Measurements from ENCODE around the gene TSHZ2. TPM values are rescaled to one million over a fixed set of nuclear protein-coding genes. Genes with fewer than 3 reads are reported as not detected.
A peak's percentile ranks its signal among the peaks of the same experiment; 100 is the strongest.
"Not testable (repeated sequence)": the region's sequence is repeated elsewhere in the genome, so short reads cannot be mapped to it uniquely, and the experiment has no call there.

Gene TSHZ2
- total RNA-seq, 1 donor from 2014 or later: 10.3 TPM

DNA sequence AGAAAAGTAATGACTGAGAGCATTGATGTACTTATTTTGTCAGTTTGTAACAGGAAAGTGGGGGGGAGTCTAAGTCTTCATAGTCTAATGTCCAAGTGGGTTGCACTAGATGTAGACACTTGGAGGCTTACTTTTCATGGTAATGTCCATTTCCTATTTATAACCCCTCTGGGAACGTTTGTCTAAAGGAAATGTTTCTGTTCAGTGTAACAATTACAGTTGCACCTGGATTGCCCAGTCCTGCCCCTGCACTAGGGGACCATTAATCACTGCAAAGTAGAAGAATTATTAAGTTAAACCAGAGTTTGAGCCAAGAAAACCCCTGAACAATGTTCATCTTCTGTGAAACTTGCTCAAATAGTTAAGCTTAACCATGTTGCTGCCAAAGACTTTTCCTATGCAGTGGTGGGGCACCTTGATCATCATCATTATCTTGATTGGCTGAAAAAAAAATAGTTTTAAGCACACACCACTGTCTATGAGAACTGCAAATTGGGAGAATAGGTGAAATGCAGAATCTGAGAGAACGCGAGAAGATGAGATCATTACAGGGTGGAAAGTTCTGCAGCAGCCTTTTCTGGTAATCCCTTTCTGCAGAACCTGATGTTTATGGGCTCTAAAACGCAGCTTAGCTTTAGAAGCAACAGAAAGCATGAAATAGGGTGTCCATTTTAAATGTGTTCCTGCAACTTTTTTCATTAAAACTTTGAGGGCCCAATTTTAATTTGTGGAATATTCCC lies 515.5 kb downstream of the TSHZ2 start:
- ATAC-seq: no peak

DNA sequence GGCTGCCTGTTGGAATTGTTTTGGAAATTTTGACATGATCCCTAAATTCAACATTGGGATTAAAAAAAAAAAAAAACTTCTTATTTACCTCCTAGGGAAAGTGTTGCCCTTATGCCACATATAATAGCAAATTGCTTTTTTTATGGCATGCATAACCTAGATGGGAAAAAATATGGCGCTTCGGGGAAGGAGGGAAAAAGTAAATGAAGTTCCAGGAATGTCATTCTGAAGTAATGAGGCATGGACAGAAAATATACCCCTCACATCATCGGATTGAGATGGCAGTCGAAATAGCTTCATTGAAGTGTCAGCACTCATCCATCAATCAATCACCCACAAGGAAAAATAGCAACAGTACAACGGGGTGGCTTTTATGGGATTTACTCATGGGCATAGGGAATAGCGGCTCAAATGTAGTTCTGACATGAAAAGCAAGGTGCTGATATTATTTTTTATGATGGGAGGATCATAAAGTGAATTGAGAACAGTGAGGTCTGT lies 516.7 kb downstream of the TSHZ2 start:
- no peak for ATAC-seq

DNA sequence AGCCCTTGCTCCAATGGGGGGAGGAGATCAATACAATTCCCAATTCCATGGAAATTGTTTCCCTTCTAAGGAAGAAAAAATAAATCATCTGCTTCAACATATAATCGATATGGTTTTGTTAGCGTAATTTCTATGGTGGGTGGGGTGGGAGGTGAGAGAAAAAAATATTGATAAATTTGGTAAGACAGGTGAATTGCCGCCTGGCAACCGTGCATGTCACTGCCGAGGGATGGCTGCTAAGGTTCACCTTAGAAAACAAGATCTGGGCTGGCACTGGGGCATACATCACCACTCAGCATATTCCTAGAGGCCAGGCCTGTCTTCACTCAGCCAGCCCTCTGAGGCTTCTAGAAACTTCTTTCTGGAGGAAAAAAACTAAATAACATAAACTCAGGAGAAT lies 517.4 kb downstream of the TSHZ2 start:
- no peak for ATAC-seq

DNA sequence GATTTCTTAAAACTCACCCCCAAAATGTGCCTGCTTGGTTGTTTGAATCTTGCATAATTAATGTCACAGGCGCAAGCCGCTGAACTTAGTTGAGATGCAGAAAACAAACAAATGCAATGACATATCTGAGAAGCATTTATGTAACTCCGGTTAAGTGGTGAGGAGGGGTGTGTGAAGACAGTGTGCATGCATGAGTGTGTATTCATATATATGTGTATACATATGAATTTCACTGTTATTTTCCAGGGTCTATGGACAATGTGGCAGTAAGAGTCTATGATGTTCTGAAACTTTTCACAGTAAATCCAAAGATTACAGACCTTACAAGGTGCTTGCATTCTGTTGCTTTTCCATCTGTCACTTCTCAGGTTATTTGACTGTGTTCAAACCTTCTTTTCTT lies 518.5 kb downstream of the TSHZ2 start:
- no peak for ATAC-seq

DNA sequence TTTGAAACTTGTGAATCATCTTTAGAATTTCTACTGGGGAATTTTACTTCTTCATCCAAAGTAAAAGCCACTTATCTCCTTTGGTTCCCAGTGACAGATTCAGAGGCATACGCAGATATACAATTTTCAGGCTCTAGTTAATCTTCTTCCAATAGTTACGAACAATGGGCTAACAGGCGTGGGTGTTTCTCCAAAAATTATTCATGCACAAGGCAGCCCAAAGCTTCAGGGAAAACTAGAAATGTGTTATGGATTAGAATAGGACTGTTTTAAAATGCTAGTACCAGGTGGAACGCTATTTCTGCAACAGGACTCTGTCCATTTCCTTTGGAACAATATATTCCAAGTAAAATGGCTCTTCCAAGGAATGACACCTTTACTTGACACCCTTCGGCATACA lies 519.3 kb downstream of the TSHZ2 start:
- ATAC-seq: no peak

DNA sequence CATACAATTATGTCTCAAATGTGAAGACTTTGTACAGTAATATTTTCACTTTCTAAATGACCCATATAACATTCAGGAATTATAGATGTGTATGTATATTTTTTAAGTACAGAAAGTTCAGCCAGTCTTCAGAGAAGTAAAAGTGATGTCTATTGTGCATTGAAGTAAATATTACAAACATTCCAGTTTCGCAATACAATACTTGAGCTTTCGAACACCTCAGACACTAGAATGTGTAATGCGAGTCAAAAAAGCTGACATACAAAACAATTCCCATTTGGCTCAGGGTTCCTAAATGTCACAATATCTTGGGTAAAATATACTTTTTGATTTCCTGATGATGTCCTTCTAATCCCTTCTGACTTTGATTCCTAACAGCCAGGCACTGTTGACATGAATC lies 520.1 kb downstream of the TSHZ2 start:
- ATAC-seq: no peak

DNA sequence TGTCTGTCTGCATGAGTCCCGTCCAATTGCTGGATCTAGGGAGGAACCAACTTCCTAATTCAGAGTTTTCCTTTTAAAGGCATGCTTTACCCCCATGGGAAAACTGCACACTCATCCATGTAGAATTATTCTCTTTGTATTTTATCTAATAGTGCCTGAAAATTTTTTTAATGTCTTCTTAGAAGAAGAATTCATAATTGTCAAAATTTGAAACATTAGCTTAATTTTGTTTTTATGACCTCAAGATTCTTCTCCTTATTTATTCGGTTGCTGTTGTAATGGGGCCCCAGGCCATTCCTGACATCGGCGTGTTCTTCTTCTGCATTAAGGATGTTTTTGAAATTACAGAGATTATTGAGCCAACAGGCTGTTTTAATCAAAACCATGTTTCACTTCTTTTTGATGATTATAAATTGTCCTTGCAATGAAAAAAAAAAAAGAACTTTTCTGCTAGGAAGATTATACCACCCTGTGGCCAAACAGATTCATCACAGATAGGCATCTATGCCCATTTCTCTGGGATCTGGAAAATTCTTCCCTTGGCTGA lies 521.2 kb downstream of the TSHZ2 start:
- no peak for ATAC-seq

DNA sequence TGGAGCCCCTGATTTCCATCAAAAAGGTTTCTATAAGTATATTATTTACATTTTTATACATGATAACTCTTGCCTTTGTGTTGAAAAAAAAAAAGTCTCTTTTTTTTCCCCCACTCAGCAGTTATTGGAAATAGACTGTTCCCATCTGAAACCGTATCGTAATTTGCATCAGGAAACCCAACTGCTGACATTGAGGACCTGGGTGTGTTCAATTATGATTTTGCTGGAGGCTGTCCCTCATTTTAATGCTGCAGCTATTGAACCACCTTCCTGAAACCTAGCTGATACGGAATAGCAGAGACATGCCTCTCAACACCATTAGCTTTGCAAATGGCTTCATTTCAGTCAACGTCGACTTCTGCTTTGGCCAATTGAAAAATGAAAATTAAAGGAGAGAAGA lies 522.6 kb downstream of the TSHZ2 start:
- ATAC-seq: no peak

DNA sequence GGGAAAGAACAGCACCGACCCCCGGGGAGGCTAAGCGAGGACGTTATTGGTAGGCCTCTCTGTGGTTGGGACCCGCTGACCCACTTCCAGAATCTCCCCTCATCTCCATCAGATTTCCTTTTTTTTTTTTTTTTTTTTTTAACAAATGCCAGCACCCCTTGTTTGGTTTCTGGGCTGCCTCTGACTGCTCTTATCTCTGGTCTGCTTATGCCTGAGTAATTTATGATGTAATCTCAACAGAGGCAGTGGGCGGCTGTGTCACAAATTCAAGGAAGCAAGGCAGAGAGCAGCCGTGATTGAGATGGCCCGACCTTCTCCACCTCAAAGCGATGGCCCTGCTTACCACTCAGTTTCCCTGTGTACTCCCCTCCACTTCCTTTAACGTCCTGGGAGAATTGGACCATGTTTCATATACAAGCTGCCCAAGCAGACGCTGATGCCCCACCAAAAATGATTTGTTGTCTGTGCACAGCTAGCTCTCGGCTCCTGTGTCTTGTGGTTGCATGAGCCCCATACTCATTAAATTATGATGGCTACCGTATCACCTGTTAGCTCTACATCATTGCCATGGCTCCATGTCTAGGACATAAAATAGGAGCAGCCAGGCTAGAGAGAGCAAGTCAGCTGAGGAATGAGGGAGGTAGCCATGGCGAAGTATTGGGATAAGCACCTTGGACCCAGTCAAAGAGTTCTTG lies 523.4 kb downstream of the TSHZ2 start:
- ATAC-seq: no peak

DNA sequence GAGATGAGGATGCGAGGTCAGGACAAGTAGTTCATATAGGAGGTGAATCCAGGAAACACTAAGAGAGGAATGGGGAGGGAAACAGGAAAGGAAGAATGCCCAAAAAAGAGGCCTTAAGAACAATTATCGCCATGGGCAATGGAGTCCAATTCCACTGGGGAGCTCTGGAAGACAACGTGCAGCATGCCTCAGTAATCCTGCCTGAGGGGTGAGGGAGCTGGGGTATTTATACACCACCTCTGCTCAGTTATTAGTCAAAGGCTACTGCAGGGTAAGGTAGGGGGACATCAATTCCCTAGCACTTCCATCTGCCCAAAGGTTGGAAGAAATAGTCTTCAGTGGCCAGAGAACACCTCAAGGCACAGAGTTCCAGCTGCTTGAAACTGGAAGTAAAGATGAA lies 525.1 kb downstream of the TSHZ2 start:
- ATAC-seq: no peak

DNA sequence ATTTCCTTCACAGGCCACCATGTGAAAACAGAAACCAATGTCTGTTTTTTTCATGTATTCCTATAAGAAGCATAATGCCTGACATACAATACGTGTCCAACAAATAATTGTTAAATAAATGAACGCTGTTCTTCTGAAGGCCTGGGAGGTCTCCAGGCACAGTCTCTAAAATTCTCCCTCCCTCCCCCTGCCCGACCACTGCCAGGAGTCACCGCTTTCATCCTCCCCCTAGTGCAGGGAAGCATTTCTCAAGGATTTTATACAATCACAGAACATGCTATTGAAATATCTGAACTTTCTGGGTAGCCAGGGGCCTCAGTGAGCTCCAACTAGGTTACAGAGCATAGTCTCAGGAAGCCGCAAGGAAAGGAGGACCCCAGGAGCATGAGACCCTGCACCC lies 526.2 kb downstream of the TSHZ2 start:
- ATAC-seq: no peak

DNA sequence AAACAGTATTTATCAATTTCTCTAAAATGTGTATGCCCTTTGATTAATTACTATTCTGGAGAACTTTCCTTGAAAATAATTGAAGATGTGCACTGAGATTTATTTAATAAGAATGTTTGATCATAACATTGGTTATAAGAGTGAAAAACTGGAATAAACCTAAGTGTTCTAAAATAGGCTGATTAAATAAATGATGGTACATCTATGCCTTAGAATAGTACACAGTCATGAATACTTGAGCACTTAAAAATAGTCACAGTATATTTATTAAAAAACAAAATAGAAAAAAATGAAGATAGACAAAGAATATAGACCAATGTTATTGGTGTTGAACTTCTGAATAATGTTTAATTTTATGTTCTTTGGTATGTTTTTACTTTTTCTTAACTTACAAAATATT lies 528.5 kb downstream of the TSHZ2 start:
- ATAC-seq: no peak

DNA sequence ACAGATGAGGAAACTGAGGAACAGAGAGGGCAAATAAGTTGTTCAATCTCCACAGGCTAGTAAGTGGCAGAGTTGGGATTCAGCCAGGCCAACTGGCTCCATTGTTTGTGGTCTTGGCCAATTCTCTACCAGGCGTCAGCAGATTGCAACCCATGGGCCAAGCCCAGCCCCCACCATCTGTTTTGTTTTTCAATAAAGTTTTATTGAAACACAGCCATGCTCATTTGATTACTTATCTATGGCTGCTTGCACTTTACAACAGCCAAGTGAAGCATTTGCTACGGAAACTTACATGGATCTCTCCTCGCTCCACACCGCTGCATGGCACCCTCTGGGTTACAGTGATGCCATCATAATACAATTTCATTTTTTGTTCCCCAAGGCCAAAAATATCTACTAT lies 530.7 kb downstream of the TSHZ2 start:
- ATAC-seq: no peak

DNA sequence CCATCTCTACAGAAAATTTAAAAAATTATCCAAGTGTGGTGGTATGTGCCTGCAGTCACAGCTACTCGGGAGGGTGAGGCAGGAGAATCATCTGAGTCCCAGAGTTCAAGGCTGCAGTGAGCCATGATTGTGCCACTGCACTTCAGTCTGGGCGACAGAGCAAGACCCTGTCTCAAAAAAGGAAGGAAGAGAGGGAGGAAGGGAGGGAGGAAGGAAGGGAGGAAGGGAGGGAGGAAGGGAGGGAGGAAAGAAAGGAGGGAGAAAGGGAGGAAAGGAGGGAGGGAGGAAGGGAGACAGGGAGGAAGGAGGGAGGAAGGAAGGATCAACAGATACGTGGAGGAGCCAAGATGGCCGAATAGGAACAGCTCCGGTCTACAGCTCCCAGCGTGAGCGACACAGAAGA lies 531.4 kb downstream of the TSHZ2 start:
- no peak for ATAC-seq

DNA sequence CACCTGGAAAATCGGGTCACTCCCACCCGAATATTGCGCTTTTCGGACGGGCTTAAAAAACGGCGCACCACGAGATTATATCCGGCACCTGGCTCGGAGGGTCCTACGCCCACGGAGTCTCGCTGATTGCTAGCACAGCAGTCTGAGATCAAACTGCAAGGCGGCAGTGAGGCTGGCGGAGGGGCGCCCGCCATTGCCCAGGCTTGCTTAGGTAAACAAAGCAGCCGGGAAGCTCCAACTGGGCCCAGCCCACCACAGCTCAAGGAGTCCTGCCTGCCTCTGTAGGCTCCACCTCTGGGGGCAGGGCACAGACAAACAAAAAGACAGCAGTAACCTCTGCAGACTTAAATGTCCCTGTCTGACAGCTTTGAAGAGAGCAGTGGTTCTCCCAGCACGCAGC lies 531.9 kb downstream of the TSHZ2 start:
- ATAC-seq: not testable (repeated sequence)

DNA sequence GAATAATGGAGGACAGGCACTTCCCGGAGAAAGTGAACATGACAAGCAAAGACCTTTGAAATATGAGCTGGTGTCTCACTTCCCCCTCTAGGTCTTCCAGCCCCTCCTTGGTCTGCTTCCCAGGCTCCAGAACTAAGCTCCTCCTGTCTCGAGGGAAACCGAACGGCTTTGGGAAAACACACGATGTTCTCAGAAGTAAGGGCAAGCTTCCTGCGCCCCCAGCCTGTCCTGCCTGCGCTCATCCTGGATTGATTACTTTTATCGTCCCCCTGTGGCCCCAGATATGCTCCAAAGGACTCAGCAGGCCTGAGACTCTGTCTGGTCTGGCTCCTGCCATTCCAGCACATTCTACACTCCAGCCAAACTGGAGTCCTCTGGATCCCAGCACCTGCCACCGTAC lies 538.1 kb downstream of the TSHZ2 start:
- ATAC-seq: no peak

DNA sequence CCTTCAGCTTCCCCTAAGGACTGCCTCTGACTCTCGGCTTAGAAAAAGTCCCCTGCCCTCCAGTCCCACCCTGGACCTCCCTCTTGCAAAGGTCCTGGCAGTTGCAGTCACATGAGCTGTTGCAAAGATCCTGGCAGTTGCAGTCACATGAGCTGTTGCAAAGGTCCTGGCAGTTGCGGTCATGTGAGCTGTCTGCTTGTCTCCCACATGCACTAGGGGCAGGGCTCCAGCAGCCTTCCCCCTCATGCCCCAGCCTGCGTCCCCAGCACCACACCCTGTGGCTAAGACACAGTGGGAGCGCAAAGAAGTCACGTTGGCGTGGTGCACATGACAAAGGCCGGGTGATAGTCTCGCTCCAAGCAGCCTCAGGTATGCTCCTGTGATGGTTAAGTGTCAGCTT lies 538.5 kb downstream of the TSHZ2 start:
- ATAC-seq: no peak

DNA sequence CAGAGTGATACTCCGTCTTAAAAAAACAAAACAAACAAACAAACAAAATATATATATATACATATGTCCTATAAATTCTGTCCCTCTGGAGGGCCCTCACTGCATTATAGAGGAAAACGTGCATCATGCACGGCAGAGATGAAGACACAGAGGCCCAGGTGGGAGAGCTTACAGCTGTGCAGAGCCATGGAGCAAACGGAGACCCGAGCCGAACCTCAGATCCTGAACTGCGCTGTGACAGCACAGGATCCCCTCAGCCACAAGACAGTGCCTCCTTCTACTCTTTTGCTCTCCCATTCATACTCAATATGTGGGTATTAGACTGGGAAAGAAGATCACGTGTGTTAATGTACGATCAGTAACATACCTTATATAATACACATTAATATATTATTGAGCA lies 539.9 kb downstream of the TSHZ2 start:
- ATAC-seq: no peak

DNA sequence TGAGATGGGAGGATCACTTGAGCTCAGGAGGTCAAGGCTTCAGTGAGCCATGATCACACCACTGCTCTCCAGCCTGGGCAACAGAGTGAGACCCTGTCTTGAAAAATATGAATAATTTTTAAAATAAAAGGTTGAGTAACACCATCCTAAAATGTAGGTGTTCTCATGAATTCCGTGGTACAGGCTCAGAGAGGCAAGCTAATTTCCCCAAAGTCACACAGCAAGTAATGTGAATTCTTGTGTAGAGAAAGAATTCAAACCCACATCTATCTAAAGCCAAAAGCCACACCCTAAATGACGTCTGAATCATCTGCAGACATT lies 541.0 kb downstream of the TSHZ2 start:
- no peak for ATAC-seq

DNA sequence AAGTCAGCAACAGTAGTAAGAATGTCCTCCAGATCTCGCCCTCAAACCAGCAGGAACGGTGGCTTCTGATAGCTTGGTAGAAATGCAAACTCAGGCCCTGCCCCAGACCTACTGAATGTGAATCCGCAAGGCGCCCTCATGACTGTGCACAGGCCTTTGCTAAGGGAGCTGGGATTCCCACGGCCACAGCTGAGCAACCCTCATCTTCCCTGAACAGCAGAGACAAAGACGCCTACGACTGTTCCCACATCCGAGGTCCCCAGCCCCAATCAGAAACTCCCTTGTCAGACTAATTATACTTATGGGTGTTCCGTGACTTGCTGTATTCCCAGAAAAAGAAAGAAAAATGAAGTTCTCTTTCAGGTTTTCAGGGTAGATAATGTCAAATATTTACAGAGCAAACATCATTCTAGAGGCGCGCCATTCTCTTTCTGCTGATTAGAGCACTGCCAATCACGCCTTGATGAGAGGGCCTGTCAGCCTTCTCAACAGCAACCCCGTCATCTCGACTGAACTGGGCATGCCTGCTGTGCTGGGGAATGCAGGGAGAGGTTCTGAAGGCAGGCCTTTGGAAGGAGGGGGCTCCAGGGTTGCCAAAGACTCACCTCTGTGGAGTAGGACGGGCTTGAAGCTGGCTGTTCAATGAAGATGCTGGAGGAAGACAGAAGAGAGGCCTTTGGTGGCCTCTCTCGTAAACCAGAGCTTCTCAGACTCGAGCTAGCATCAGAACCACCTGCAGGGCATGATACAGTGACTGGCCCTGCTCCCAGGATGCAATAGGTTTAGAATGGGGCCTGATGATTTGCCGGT lies 541.5 kb downstream of the TSHZ2 start:
- no peak for ATAC-seq

DNA sequence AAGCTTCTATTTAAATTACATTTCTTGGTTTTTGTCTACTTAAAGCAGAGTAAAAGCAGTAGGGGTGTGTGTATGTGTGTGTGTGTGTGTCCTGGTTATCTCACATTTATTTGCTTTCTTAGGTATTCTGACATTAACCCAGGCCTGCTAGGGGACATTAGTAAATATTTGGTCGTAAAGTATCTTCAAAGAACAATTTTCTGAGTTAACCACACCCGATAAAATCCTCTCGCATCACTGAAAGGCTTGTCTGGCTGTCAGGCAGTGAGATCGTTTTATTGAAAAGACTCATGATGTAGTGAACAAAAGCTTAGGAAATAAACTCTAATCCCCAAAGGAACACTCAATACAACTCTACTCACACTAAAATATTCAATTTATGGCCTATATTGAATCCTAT lies 543.6 kb downstream of the TSHZ2 start:
- ATAC-seq: no peak

DNA sequence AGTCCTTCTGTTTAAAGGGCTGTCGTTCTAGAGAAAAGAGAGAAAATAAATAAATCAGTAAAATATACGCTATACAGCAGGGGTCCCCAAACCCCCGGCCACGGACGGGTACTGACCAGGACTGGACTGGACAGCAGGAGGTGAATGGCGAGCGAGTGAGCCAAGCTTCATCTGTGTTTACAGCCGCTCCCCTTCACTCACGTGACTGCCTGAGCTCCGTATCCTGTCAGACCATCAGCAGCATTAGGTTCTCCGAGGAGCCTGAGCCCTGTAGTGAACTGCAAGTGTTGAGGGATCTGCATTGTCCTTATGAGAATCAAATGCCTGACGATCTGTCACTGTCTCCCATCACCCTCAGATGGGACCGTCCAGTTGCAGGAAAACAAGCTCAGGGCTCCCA lies 545.0 kb downstream of the TSHZ2 start:
- no peak for ATAC-seq

DNA sequence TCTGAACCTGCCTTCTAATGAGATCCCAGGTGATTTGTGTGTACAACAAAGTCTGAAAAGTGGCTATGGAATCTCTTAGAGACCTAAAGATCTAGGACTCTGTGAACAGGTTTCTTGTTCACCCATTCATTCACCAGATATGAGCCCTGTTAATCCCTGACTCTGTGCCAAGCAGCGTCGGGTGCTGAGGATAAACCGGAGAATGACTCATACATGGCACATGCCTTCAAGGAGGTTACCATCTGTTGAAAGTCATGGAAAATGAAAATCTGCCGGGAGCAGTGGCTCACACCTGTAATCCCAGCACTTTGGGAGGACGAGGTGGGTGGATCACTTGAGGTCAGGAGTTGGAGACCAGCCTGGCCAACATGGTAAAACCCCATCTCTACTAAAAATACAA lies 549.3 kb downstream of the TSHZ2 start:
- peak; percentile 95 for ATAC-seq

All from esophagus mucosa (tissue), 1 donor.